Endodermal cell (in vitro differentiated cells): ENCODE measurements around the gene BNIP3. TPM values are rescaled to one million over a fixed set of nuclear protein-coding genes. Genes with fewer than 3 reads are reported as not detected.

Experiments
- DNase-seq: peaks from one replicate; pipeline ENCODE4 v3.0.0-alpha.2; 2017
- H3K27ac ChIP-seq: 2 replicates; pipeline ENCODE4 v1.5.1; 2013; ENCODE audit warnings: mild to moderate bottlenecking, low read depth, low read length, moderate library complexity
- H3K27me3 ChIP-seq: 2 replicates; pipeline ENCODE4 v1.6.1; 2013; ENCODE audit warnings: mild to moderate bottlenecking, low read length, moderate library complexity; ENCODE audit not compliant: insufficient read depth, control insufficient read depth, poor library complexity, severe bottlenecking
- H3K36me3 ChIP-seq: 2 replicates; pipeline ENCODE4 v1.7.0; 2013; ENCODE audit warnings: mild to moderate bottlenecking, low read length, moderate library complexity; ENCODE audit not compliant: control insufficient read depth, insufficient read depth
- H3K4me1 ChIP-seq: one replicate; pipeline ENCODE4 v1.7.0; 2013; ENCODE audit warnings: low read length; ENCODE audit not compliant: control insufficient read depth, insufficient read depth
- H3K4me3 ChIP-seq: 2 replicates; pipeline ENCODE4 v1.5.1; 2013; ENCODE audit warnings: mild to moderate bottlenecking, low read length, moderate library complexity
- H3K9ac ChIP-seq: 2 replicates; pipeline ENCODE4 v1.6.1; 2013; ENCODE audit warnings: mild to moderate bottlenecking, low read length, moderate library complexity; ENCODE audit not compliant: poor library complexity, severe bottlenecking; ENCODE audit errors: extremely low read depth
- H3K9me3 ChIP-seq: 2 replicates; pipeline ENCODE4 v1.6.1; 2013; ENCODE audit warnings: mild to moderate bottlenecking, low read length, moderate library complexity; ENCODE audit not compliant: control insufficient read depth
- H3K27ac Mint-ChIP-seq: 2 replicates; pipeline ENCODE4 v1.8.0; 2020; ENCODE audit warnings: mixed read lengths
- H3K27me3 Mint-ChIP-seq: 2 replicates; pipeline ENCODE4 v1.8.0; 2021; ENCODE audit warnings: mild to moderate bottlenecking, mixed read lengths; ENCODE audit not compliant: insufficient read depth
- H3K36me3 Mint-ChIP-seq: 2 replicates; pipeline ENCODE4 v1.8.0; 2020; ENCODE audit warnings: low read depth, mixed read lengths
- H3K4me1 Mint-ChIP-seq: 2 replicates; pipeline ENCODE4 v1.8.0; 2020; ENCODE audit warnings: mixed read lengths
- H3K4me3 Mint-ChIP-seq: 2 replicates; pipeline ENCODE4 v1.8.0; 2020; ENCODE audit warnings: mild to moderate bottlenecking, moderate library complexity, mixed read lengths
- H3K9me3 Mint-ChIP-seq: 2 replicates; pipeline ENCODE4 v1.8.0; 2020; ENCODE audit warnings: mild to moderate bottlenecking, mixed read lengths
- CTCF ChIP-seq: fragments of 200-600 bp; sonication (generic); conservative IDR thresholded peaks from 2 replicates; pipeline ENCODE4 v1.5.0; 2021; ENCODE audit warnings: antibody characterized with exemption, mild to moderate bottlenecking
- WGBS, 2 experiments: methylation state at CpG; one replicate each; pipeline versions ENCODE4 v1.1.5 to v1.1.7; 2013; ENCODE audit warnings: missing lambda C conversion rate in 2 of 2, mixed read lengths in 1 of 2; ENCODE audit not compliant: insufficient coverage in 1 of 2, insufficient read length in 1 of 2; 5-methylcytosine and 5-hydroxymethylcytosine counted together
- total RNA-seq, 2 donors: library from RNA; stranded (reverse); fragmentation: NEBNext Ultra II Directional in 1 of 2; extraction: Animal tissue kit (Norgen Biotek cat#: 25700) in 1 of 2; gene quantifications; 2 replicates in 1 of 2; 3 replicates in 1 of 2; pipeline ENCODE4 v1.2.1, GENCODE V29; 2021

BNIP3 gene
- total RNA-seq, 2 donors from 2014 or later: 93.5 to 108 TPM

GRCh38 chr10:131948501-131948900 is 33.2 kb downstream of the BNIP3 start:
- Histone ChIP-seq H3K36me3 (peaks cover 79% of the 10 kb centered on the region), H3K4me1 (no peaks in the 10 kb centered on the region), H3K27ac (no peak overlapping the region), H3K9ac (no peak overlapping the region), H3K4me3 (no peak overlapping the region), H3K27me3 (no peaks in the 10 kb centered on the region), H3K9me3 (no peaks in the 10 kb centered on the region)
- no peak for TF ChIP-seq CTCF
- no peak overlapping the region for H3K27ac Mint-ChIP-seq
- no peaks in the 10 kb centered on the region for H3K4me1 Mint-ChIP-seq
- no peaks in the 10 kb centered on the region for H3K9me3 Mint-ChIP-seq
- DNase-seq: peak; percentile 22
- H3K27me3 Mint-ChIP-seq: no peaks in the 10 kb centered on the region
- 94 to 97% methylated on average over 6 of the region's 6 CpGs for WGBS, 2 experiments
- peaks cover 78% of the 10 kb centered on the region for H3K36me3 Mint-ChIP-seq
- no peak overlapping the region for H3K4me3 Mint-ChIP-seq

GRCh38 chr10:131947631-131948347 is 33.9 kb downstream of the BNIP3 start:
- WGBS, 2 experiments: 93% methylated on average over 16 to 18 of the region's 18 CpGs
- peak overlapping the region; percentile 2 for H3K27ac Mint-ChIP-seq

GRCh38 chr10:131946880-131947279 is 34.8 kb downstream of the BNIP3 start:
- Histone ChIP-seq H3K9ac (no peak overlapping the region), H3K27ac (no peak overlapping the region), H3K27me3 (no peaks in the 10 kb centered on the region), H3K4me3 (no peak overlapping the region), H3K9me3 (no peaks in the 10 kb centered on the region), H3K4me1 (no peaks in the 10 kb centered on the region), H3K36me3 (peaks cover 83% of the 10 kb centered on the region)
- TF ChIP-seq CTCF: no peak
- peak; percentile 22 for DNase-seq
- Mint-ChIP-seq H3K27me3 (no peaks in the 10 kb centered on the region), H3K36me3 (peaks cover 88% of the 10 kb centered on the region), H3K9me3 (no peaks in the 10 kb centered on the region), H3K4me1 (no peaks in the 10 kb centered on the region), H3K27ac (no peak overlapping the region), H3K4me3 (no peak overlapping the region)
- WGBS, 2 experiments: 96% methylated on average over 12 to 14 of the region's 14 CpGs

More at GRCh38 chr10:131947631-131948347, 33.9 kb downstream of the BNIP3 start:
- no peaks in the 10 kb centered on the region for H3K27me3 ChIP-seq
- no peak overlapping the region for H3K4me3 Mint-ChIP-seq
- H3K9me3 Mint-ChIP-seq: no peaks in the 10 kb centered on the region
- no peaks in the 10 kb centered on the region for H3K4me1 Mint-ChIP-seq
- no peaks in the 10 kb centered on the region for H3K9me3 ChIP-seq
- peak; percentile 34 for DNase-seq
- no peak overlapping the region for H3K9ac ChIP-seq
- H3K36me3 ChIP-seq: peaks cover 77% of the 10 kb centered on the region
- H3K4me3 ChIP-seq: no peak overlapping the region
- no peaks in the 10 kb centered on the region for H3K27me3 Mint-ChIP-seq
- H3K27ac ChIP-seq: no peak overlapping the region
- H3K4me1 ChIP-seq: no peaks in the 10 kb centered on the region
- no peak for TF ChIP-seq CTCF
- H3K36me3 Mint-ChIP-seq: peaks cover 84% of the 10 kb centered on the region
